Smooth muscle cell (in vitro differentiated cells): ENCODE results near the gene CNKSR1. TPM values are rescaled to one million over a fixed set of nuclear protein-coding genes. Genes with fewer than 3 reads are reported as not detected.
A peak's percentile ranks its signal among the peaks of the same experiment; 100 is the strongest.

Source experiments
- DNase-seq: peaks from one replicate; lab custom pipeline; 2025; ENCODE audit not compliant: unreplicated experiment; lab: John Stamatoyannopoulos, UW
- H2AFZ ChIP-seq: fragments of 200-600 bp; sonication (generic); 2 replicates; pipeline ENCODE4 v1.6.0; 2016; ENCODE audit warnings: antibody characterized with exemption, low read depth, mild to moderate bottlenecking
- H3F3A ChIP-seq: fragments of 200-600 bp; sonication (generic); 2 replicates; pipeline ENCODE4 v1.6.0; 2017; ENCODE audit warnings: antibody characterized with exemption, low read depth
- H3K27ac ChIP-seq: fragments of 200-600 bp; sonication (generic); 2 replicates; pipeline ENCODE4 v1.5.1; 2016; ENCODE audit warnings: low read depth, mild to moderate bottlenecking
- H3K27me3 ChIP-seq: fragments of 200-600 bp; sonication (generic); 2 replicates; pipeline ENCODE4 v1.6.1; 2016; ENCODE audit warnings: low read depth, mild to moderate bottlenecking
- H3K36me3 ChIP-seq: fragments of 200-600 bp; sonication (generic); 2 replicates; pipeline ENCODE4 v1.5.1; 2016; ENCODE audit warnings: low read depth
- H3K4me1 ChIP-seq: fragments of 200-600 bp; sonication (generic); 2 replicates; pipeline ENCODE4 v1.5.1; 2016; ENCODE audit warnings: low read depth
- H3K4me2 ChIP-seq: fragments of 200-600 bp; sonication (generic); 2 replicates; pipeline ENCODE4 v1.6.0; 2016; ENCODE audit warnings: mild to moderate bottlenecking
- H3K4me3 ChIP-seq: fragments of 200-600 bp; sonication (generic); 2 replicates; pipeline ENCODE4 v1.5.1; 2016; ENCODE audit warnings: mild to moderate bottlenecking
- H3K79me2 ChIP-seq: fragments of 200-600 bp; sonication (generic); 2 replicates; pipeline ENCODE4 v1.6.0; 2016; ENCODE audit warnings: low read depth, mild to moderate bottlenecking
- H3K9ac ChIP-seq: fragments of 200-600 bp; sonication (generic); 2 replicates; pipeline ENCODE4 v1.6.0; 2016; ENCODE audit warnings: low read depth
- H3K9me3 ChIP-seq: fragments of 200-600 bp; sonication (generic); replicated peaks from 2 replicates; pipeline ENCODE4 v1.5.1; 2016; ENCODE audit warnings: low read depth
- H4K20me1 ChIP-seq: fragments of 200-600 bp; sonication (generic); 2 replicates; pipeline ENCODE4 v1.6.0; 2016; ENCODE audit warnings: low read depth
- CTCF ChIP-seq: fragments of 200-600 bp; sonication (generic); IDR thresholded peaks from 2 replicates; pipeline ENCODE4 v1.5.1; 2017; ENCODE audit warnings: borderline replicate concordance, mild to moderate bottlenecking, antibody characterized with exemption; ENCODE audit not compliant: insufficient read depth, poor library complexity, severe bottlenecking
- WGBS: methylation state at CpG from one replicate; pipeline ENCODE4 v1.1.7; 2016; ENCODE audit warnings: low lambda C conversion rate; 5-methylcytosine and 5-hydroxymethylcytosine counted together
- polyA plus RNA-seq: library from polyadenylated mRNA; unstranded; fragments of >200 nt; fragmentation: Nextera tagmentation; extraction: Ambion mirVana; gene quantifications from 2 replicates; pipeline ENCODE4 v1.2.1, GENCODE V29; 2016
- total RNA-seq: library from RNA; depleted of rRNA; stranded (reverse); fragments of >200 nt; gene quantifications from 2 replicates; pipeline ENCODE4 v1.2.3, GENCODE V29; 2014

CNKSR1 gene
- total and polyA plus RNA-seq, 2 experiments from 2014 or later, result 1.4 to 6.6 TPM

GRCh38 chr1:26189751-26190275 lies 12.5 kb downstream of the CNKSR1 start:
- no peaks in the 10 kb centered on the region for H3K79me2 ChIP-seq
- TF ChIP-seq CTCF, result no peak
- H4K20me1 ChIP-seq, result no peaks in the 10 kb centered on the region
- H3K9me3 ChIP-seq, result no peaks in the 10 kb centered on the region
- H3K27ac ChIP-seq, result no peak overlapping the region
- no peak overlapping the region for H3K4me3 ChIP-seq
- WGBS, result 88% methylated on average over 7 of the region's 7 CpGs
- H2AFZ ChIP-seq, result no peak overlapping the region
- H3K4me2 ChIP-seq, result no peak overlapping the region
- no peaks in the 10 kb centered on the region for H3K36me3 ChIP-seq
- H3F3A ChIP-seq, result no peaks in the 10 kb centered on the region
- H3K4me1 ChIP-seq, result no peaks in the 10 kb centered on the region
- H3K9ac ChIP-seq, result no peak overlapping the region
- no peak for DNase-seq
- H3K27me3 ChIP-seq, result no peaks in the 10 kb centered on the region

- Histone ChIP-seq H3K36me3 (no peaks in the 10 kb centered on the region), H3K4me2 (no peak within 1 kb of the TSS), H3K27ac (no peak within 1 kb of the TSS), H4K20me1 (no peaks in the 10 kb centered on the region), H3K9ac (no peak within 1 kb of the TSS), H3F3A (no peaks in the 10 kb centered on the region), H3K79me2 (no peaks in the 10 kb centered on the region), H3K4me3 (no peak within 1 kb of the TSS), H2AFZ (no peak within 1 kb of the TSS), H3K9me3 (no peaks in the 10 kb centered on the region), H3K27me3 (no peaks in the 10 kb centered on the region), H3K4me1 (no peaks in the 10 kb centered on the region)
- WGBS, result 40% methylated on average over 16 of the region's 16 CpGs
- peak; percentile 40 for TF ChIP-seq CTCF
- DNase-seq, result no peak
Measured at GRCh38 chr1:26190373-26190987, 13.2 kb downstream of the CNKSR1 start, which contains the start of gene CATSPER4. TSS of gene CATSPER4 (plus strand) at chr1:26190602. CDS start at chr1:26190628, 26 bp downstream.

GRCh38 chr1:26191739-26192138 lies 14.4 kb downstream of the CNKSR1 start:
- Histone ChIP-seq H3K79me2 (no peaks in the 10 kb centered on the region), H2AFZ (no peak overlapping the region), H3K9ac (no peak overlapping the region), H3K27ac (no peak overlapping the region), H3K36me3 (no peaks in the 10 kb centered on the region), H3K4me2 (no peak overlapping the region), H3K4me3 (no peak overlapping the region), H4K20me1 (no peaks in the 10 kb centered on the region), H3K9me3 (no peaks in the 10 kb centered on the region), H3K27me3 (no peaks in the 10 kb centered on the region), H3F3A (no peaks in the 10 kb centered on the region), H3K4me1 (no peaks in the 10 kb centered on the region)
- DNase-seq, result no peak
- 85% methylated on average over 3 of the region's 3 CpGs for WGBS
- TF ChIP-seq CTCF, result no peak

GRCh38 chr1:26195805-26196204 lies 18.5 kb downstream of the CNKSR1 start:
- no peaks in the 10 kb centered on the region for H3K27me3 ChIP-seq
- no peaks in the 10 kb centered on the region for H4K20me1 ChIP-seq
- TF ChIP-seq CTCF, result no peak
- H3K9me3 ChIP-seq, result no peaks in the 10 kb centered on the region
- no peaks in the 10 kb centered on the region for H3K79me2 ChIP-seq
- WGBS, result 96% methylated on average over 3 of the region's 3 CpGs
- no peak overlapping the region for H3K4me2 ChIP-seq
- no peak overlapping the region for H3K9ac ChIP-seq
- H3K27ac ChIP-seq, result no peak overlapping the region
- DNase-seq, result no peak
- H3K4me3 ChIP-seq, result no peak overlapping the region
- no peaks in the 10 kb centered on the region for H3F3A ChIP-seq
- no peaks in the 10 kb centered on the region for H3K4me1 ChIP-seq
- H3K36me3 ChIP-seq, result no peaks in the 10 kb centered on the region
- H2AFZ ChIP-seq, result no peak overlapping the region
